HEK293 (cell line): ENCODE data around the gene VAMP5.

Experiments
- CTCF ChIA-PET: fragments of 350-600 bp; formaldehyde crosslinking; extraction: SDS; loops from one replicate; lab custom pipeline; 2021; ENCODE audit warnings: antibody characterized with exemption; lab: Yijun Ruan, JAX
- POLR2A ChIA-PET: fragments of 300-600 bp; formaldehyde crosslinking; extraction: SDS; loops from one replicate; lab custom pipeline; 2020; ENCODE audit warnings: antibody characterized with exemption, inconsistent platforms; lab: Yijun Ruan, JAX
- H3K27ac ChIP-seq: fragments of 200-500 bp; sonication (Bioruptor generic); 2 replicates; pipeline ENCODE4 v1.5.1; 2014; ENCODE audit warnings: low read depth, low read length, control low read depth, inconsistent platforms; ENCODE audit errors: extremely low read depth
- H3K36me3 ChIP-seq, 2 experiments: fragments of 200-500 bp in 1 of 2; sonication (Bioruptor generic) in 1 of 2; 1 replicate in 1 of 2; 2 replicates in 1 of 2; pipeline ENCODE4 v1.5.1; 2014 to 2017; ENCODE audit warnings: inconsistent platforms in 2 of 2, low read length in 2 of 2; ENCODE audit not compliant: control insufficient read depth in 2 of 2, insufficient read depth in 1 of 2
- H3K4me1 ChIP-seq: fragments of 200-500 bp; sonication (Bioruptor generic); 2 replicates; pipeline ENCODE4 v1.5.1; 2014; ENCODE audit warnings: mild to moderate bottlenecking, low read length, inconsistent platforms; ENCODE audit not compliant: control insufficient read depth, insufficient read depth
- H3K4me3 ChIP-seq: 2 replicates; pipeline ENCODE4 v1.5.1; 2011; ENCODE audit warnings: low read depth, mild to moderate bottlenecking, control low read depth, low read length, moderate library complexity
- H3K9me3 ChIP-seq: fragments of 200-500 bp; sonication (Bioruptor generic); 2 replicates; pipeline ENCODE4 v1.5.1; 2014; ENCODE audit warnings: low read depth, low read length, inconsistent platforms; ENCODE audit not compliant: control insufficient read depth, insufficient read depth
- ELK4 ChIP-seq: IDR thresholded peaks from 2 replicates; pipeline ENCODE4 v1.6.1; 2011; ENCODE audit warnings: mild to moderate bottlenecking, low read depth, low read length, borderline replicate concordance
- KLF8 ChIP-seq: fragments of 450-650 bp; formaldehyde crosslinking; IDR thresholded peaks from 2 replicates; pipeline ENCODE4 v1.5.1; 2016; ENCODE audit warnings: missing biosample characterization, missing genetic modification characterization
- MEIS1 ChIP-seq: sonication (generic); formaldehyde crosslinking; IDR thresholded peaks from 2 replicates; pipeline ENCODE4 v1.8.1; 2022; ENCODE audit warnings: missing genetic modification reagents, mild to moderate bottlenecking, borderline replicate concordance
- REST ChIP-seq: fragments of 450-650 bp; formaldehyde crosslinking; IDR thresholded peaks from 2 replicates; pipeline ENCODE4 v1.5.1; 2016; ENCODE audit warnings: missing biosample characterization, missing genetic modification characterization
- SP2 ChIP-seq: fragments of 450-650 bp; formaldehyde crosslinking; IDR thresholded peaks from 2 replicates; pipeline ENCODE4 v1.5.1; 2016; ENCODE audit warnings: missing biosample characterization, missing genetic modification characterization
- ZBTB11 ChIP-seq: fragments of 450-650 bp; formaldehyde crosslinking; conservative IDR thresholded peaks from 2 replicates; pipeline ENCODE4 v1.5.1; 2016; ENCODE audit warnings: low read depth, missing biosample characterization, missing genetic modification characterization
- ZBTB20 ChIP-seq: fragments of 450-650 bp; formaldehyde crosslinking; IDR thresholded peaks from 2 replicates; pipeline ENCODE4 v1.5.1; 2016; ENCODE audit warnings: missing biosample characterization, missing genetic modification characterization
- ZBTB26 ChIP-seq: fragments of 450-650 bp; formaldehyde crosslinking; optimal IDR thresholded peaks from 2 replicates; pipeline ENCODE3; 2016; ENCODE audit warnings: missing biosample characterization, mild to moderate bottlenecking, missing genetic modification characterization
- ZBTB44 ChIP-seq: fragments of 450-650 bp; IDR thresholded peaks from 2 replicates; pipeline ENCODE4 v1.5.1; 2018; ENCODE audit warnings: missing biosample characterization, mild to moderate bottlenecking, missing genetic modification characterization
- ZBTB8A ChIP-seq: fragments of 450-650 bp; formaldehyde crosslinking; IDR thresholded peaks from 2 replicates; pipeline ENCODE4 v1.5.1; 2016; ENCODE audit warnings: missing biosample characterization, missing genetic modification characterization
- ZNF169 ChIP-seq: fragments of 450-650 bp; formaldehyde crosslinking; IDR thresholded peaks from 2 replicates; pipeline ENCODE4 v1.5.1; 2016; ENCODE audit warnings: missing biosample characterization, missing genetic modification characterization
- ZNF174 ChIP-seq: fragments of 450-650 bp; formaldehyde crosslinking; IDR thresholded peaks from 2 replicates; pipeline ENCODE4 v1.5.0; 2017; ENCODE audit warnings: missing biosample characterization, mild to moderate bottlenecking, missing genetic modification characterization
- ZNF501 ChIP-seq: fragments of 450-650 bp; formaldehyde crosslinking; IDR thresholded peaks from 2 replicates; pipeline ENCODE4 v1.5.1; 2016; ENCODE audit warnings: missing biosample characterization, missing genetic modification characterization
- ZNF701 ChIP-seq: fragments of 450-650 bp; formaldehyde crosslinking; IDR thresholded peaks from 2 replicates; pipeline ENCODE4 v1.5.1; 2016; ENCODE audit warnings: missing biosample characterization, missing genetic modification characterization
- ZSCAN5A ChIP-seq: fragments of 450-650 bp; formaldehyde crosslinking; IDR thresholded peaks from 2 replicates; pipeline ENCODE4 v1.5.1; 2016; ENCODE audit warnings: missing biosample characterization, missing genetic modification characterization

VAMP5 gene

GRCh38 chr2:85589181-85589580, 5.0 kb downstream of the VAMP5 start:
- Histone ChIP-seq H3K27ac (no peak overlapping the region), H3K9me3 (no peaks in the 10 kb centered on the region)
- TF ChIP-seq ZNF501 (tag by site-specific recombination), result no peak
- TF ChIP-seq ZSCAN5A (tag by site-specific recombination), result no peak
- TF ChIP-seq REST (tag by site-specific recombination), result no peak
- TF ChIP-seq ZBTB26 (tag by site-specific recombination), result no peak
- no peak for TF ChIP-seq ZNF174 (tag by site-specific recombination)
- no peak for TF ChIP-seq KLF8 (tag by site-specific recombination)
- TF ChIP-seq ZNF701 (tag by site-specific recombination), result no peak
- TF ChIP-seq ZNF169 (tag by site-specific recombination), result no peak
- no peak for TF ChIP-seq ZBTB8A (tag by site-specific recombination)
- TF ChIP-seq, all 188 proteins: peak for 0
- Histone ChIP-seq H3K36me3 (no peaks in the 10 kb centered on the region), H3K4me1 (no peaks in the 10 kb centered on the region), H3K4me3 (no peak overlapping the region)
- ChIA-PET CTCF (no interaction called here), POLR2A (interaction anchor here (1.2 kb wide), 1 partner anchor 26 kb away, joined by 3 read pairs; no protein-coding TSS in a partner anchor)

GRCh38 chr2:85589982-85590791, 6.0 kb downstream of the VAMP5 start:
- CTCF ChIA-PET, result no interaction called here
- POLR2A ChIA-PET, result interaction anchor here (1.2 to 1.4 kb wide), 3 partner anchors 13 to 29 kb away, joined by 3 to 6 read pairs (median 3); partner anchors contain the start of genes GGCX and VAMP8
- H3K4me1 ChIP-seq, result no peaks in the 10 kb centered on the region
- no peak overlapping the region for H3K4me3 ChIP-seq
- no peak for TF ChIP-seq ZBTB11 (tag by site-specific recombination)
- TF ChIP-seq MEIS1 (CRISPR knock-in tag), result no peak
- no peak for TF ChIP-seq SP2 (tag by site-specific recombination)
- no peak for TF ChIP-seq ZBTB44 (tag by site-specific recombination)
- TF ChIP-seq ELK4, result no peak
- TF ChIP-seq ZBTB20 (tag by site-specific recombination), result no peak
- H3K27ac ChIP-seq, result no peak overlapping the region
- H3K36me3 ChIP-seq, result no peaks in the 10 kb centered on the region
- H3K9me3 ChIP-seq, result no peaks in the 10 kb centered on the region
